HG03066 (cell line): Measurements from ENCODE around the gene CPEB4.
A peak's percentile ranks its signal among the peaks of the same experiment; 100 is the strongest.

Source experiments
- ATAC-seq: cut with Tn5 transposase; IDR thresholded peaks from one replicate; pipeline ENCODE4 v1.9.1; 2021; ENCODE audit warnings: low read depth; ENCODE audit not compliant: unreplicated experiment

The CPEB4 gene

GRCh38 chr5:173970878-173971650 is 82.9 kb downstream of the CPEB4 start:
- ATAC-seq, result no peak

GRCh38 chr5:173971681-173972345 is 83.7 kb downstream of the CPEB4 start:
- ATAC-seq, result no peak

DNA sequence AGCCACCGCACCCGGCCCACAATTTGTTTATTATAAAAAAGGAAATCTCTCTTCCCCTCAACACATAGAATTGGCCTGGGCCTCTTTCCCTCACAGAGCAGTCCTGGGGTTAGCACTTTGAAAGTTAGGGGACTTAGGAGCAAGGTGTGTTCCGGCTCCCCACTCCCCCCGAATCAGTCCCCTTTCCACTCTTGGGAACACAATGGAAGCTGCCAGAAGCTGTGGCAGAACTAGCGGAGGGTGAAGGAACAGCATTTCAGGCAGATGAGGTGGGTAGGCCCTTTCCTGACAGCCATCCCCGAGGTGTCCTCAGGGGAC is 84.4 kb downstream of the CPEB4 start:
- no peak for ATAC-seq

DNA sequence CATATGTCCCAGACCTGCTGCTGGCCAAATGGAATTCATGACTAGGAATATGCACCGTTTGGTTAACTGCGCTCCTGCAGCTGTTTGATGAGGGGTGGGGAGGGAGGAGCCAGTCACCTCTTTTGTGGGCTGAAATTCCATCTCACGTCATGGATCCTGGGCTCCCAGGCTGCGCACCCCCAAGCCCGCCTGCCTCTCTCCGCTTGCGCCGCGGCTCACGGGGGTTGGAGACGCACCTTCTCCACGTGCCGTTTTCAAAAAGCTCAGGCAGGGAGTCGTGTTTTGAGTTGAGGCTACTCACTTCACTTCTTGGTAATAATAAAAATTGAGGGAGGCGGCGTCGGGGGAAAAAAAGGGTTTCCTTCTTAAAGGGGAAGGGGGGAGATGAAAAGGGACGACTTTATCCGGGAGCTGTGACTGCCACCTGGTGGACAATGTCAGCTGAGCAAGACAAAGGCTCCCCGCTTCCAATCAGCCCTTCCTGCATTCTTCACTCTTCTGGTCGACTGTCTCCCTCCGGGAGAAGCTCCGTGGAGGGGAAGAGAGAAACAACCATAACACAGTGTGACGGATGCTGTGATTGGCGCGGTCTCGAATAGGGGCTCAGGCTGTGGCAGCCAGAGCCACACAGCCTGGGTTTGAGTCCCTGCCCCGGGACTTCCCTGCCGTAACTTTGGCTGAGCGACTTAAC is 84.9 kb downstream of the CPEB4 start:
- peak; percentile 76 for ATAC-seq

GRCh38 chr5:173973616-173973969 is 85.4 kb downstream of the CPEB4 start:
- ATAC-seq, result peak; percentile 35

DNA sequence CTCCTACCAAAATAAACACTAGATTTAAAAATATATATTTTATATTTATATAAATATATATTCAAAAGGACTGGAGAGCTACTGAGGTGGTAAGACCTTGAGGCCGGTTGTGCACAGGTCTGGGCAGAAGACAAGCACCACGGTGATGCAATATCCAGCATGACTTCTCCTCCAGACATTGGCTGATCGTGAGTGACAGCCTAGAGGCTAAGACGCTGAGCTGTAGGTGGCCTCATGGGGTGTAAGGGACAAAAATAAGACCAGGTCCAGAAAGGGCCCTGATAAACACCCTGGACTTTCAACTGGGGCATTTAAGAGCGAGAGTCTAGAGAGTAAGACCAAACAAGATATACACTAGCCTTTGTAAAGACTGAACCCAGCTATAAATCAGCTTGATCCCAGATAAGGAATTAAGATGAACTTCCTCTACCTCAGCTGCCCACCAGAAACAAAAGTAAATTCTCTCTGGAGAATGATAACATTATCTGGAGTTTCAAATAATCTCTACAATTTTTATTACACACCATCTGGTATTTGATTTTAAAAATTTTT is 86.6 kb downstream of the CPEB4 start:
- no peak for ATAC-seq

DNA sequence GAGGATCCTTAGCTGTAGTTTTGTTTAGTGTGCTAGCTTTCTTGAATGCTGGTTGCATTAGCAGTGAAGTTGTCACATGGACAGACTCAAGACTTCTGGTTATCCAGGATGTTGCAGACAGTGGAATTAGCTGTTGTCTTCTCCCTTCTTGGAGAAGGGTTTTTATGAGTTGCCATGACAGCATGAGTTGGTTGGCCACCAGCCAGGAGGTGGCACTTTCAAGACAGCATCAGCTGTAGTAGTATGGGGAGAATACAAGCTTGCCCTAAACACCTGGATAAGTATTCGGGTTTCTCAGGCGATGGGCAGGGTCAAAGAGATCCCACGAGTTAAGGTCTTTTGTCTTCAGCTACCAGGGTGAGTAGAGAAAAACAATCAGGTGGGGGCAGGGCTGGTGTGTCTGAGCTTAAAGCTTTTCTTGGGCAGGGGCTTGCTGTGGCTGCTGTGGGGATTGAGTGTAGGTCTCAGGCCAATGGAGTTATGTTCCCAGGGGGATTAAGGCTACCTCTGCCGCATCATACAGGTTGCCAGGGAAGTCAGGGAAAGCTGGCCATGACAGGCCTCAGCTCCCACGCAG is 93.1 kb downstream of the CPEB4 start:
- ATAC-seq, result no peak

GRCh38 chr5:173984218-173984617 is 96.1 kb downstream of the CPEB4 start:
- no peak for ATAC-seq

GRCh38 chr5:173988554-173989431 is 100.6 kb downstream of the CPEB4 start, which contains the start of gene C5orf47:
Gene C5orf47, plus strand, starts transcription at chr5:173989170. Its CDS starts 94 bp downstream, at chr5:173989264.
- ATAC-seq, result no peak

- no peak for ATAC-seq
These were observed 101.4 kb downstream of the CPEB4 start for GRCh38 chr5:173989432-173990082.

DNA sequence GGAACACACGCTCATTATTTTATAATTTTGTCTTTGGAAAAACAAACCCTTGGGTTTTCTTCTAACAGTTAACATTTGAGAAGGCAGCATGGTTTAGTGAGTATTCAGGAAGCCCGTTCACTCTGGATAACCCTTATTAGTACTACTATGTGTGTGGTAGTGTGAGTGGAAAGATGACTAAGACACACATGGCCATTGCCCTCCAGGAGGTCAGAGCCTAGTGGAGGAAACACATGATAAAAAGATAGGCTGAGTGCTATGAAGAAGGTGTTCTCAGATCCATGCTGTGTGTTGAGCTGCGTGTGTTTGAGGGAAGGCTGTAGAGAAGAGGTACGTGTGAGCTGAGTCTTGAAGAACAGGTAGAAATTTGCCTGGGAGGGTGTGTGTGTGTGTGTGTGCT is 109.2 kb downstream of the CPEB4 start:
- ATAC-seq, result no peak

DNA sequence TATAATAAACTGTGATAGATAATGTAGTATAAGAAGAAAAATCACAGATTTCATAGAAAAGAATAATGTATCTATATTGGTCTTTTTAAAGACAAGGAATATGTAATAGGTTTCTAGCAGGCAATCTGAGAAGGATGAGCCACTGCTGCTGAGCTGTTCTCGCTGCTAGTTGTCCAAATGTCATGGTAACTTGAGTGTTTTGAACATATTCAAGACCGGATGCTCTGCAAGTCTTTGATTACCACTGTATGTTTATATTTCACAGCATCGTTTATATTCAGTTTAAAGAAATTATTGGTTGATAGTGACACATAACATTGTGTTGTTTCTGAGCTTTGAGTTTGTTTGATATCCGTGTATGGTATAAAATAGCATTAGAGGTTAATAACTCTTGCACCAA is 110.4 kb downstream of the CPEB4 start:
- ATAC-seq, result no peak

DNA sequence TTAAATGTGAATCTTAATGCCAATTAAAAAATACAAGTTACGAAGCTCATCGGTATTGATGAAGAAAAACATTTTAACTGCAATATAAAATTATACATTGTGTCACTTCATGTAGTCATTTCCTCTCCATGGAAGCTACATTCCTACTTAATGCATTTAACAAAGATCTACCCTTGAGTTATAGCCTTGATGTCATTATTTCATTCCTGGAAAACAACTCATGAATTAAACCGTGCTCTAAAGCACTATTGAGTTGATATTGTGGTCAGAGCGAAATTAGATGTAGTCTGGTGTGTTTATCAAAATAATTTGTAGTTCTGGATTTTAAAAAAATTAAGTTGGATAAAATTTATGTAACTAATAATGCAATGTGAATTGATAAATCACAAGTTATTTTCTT is 111.9 kb downstream of the CPEB4 start:
- no peak for ATAC-seq

DNA sequence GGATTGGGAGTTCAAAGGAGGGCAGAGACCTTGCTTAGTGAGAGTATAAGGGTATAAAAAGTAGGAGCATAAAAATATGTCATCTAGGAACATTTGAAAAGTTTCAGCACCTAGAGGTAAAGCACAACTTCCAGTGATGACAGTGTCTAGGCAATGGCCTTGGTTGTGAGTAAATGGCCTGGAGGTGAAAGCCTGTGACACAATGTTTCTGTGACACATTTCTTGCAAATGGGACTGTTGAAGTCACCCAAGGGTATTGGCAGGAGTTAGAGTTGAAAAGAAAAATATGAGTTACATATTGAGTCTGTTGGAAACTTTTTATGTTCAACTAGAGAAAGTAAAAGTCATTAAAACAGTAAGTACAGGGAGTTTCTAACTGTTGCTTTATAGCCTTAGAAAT is 115.6 kb downstream of the CPEB4 start:
- ATAC-seq, result no peak

- ATAC-seq, result no peak
These were observed 120.8 kb downstream of the CPEB4 start for GRCh38 chr5:174008922-174009321.

DNA sequence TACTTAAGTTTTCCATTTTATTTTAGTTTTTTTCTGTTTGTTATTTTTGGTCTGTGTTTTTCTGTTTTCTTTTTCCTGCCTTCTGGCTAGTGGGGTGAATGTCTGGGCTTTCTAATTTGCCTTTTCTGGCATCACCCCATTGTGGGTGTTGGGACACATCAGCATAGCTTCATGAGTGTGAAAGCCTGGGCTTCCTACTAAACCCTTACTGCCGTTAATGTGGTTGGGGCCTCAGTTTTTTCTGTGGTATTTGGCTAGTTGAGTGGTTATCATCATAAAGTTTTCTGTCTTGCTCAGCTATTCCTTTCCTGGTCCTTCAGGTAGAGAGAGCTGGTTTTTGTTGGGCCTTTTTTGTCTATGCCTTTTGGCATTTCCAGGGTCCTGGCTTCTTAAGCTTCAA is 122.2 kb downstream of the CPEB4 start:
- no peak for ATAC-seq

DNA sequence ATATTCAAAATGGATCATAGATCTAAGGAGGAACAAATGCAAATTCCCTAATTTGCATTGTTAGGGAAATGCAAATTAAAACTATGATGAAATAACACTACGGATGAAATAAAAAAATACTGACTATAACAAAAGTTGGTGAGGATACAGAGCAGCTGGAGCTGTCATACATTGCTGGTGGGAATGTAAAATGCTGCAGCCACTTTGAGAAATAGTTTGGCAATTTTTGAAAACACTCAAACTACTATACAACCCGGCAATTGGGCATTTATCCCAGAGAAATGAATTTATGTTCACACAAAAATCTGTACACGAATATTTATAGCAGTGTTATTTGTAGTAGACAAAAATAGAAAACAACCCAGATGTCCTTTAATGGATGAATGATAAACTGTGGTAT is 123.3 kb downstream of the CPEB4 start:
- no peak for ATAC-seq
